Colonic mucosa (tissue), 4 donors: Measurements from ENCODE around the gene CEP170B. TPM values are rescaled to one million over a fixed set of nuclear protein-coding genes. Genes with fewer than 3 reads are reported as not detected.

Experiments
- DNase-seq: peaks from one replicate; pipeline ENCODE4 v3.0.0-alpha.2; 2020
- H3K27ac ChIP-seq: fragments of 200-600 bp; one replicate; pipeline ENCODE4 v1.8.0; 2021
- H3K27me3 ChIP-seq: fragments of 200-600 bp; one replicate; pipeline ENCODE4 v1.8.0; 2021
- H3K36me3 ChIP-seq: fragments of 200-600 bp; one replicate; pipeline ENCODE4 v1.8.0; 2021
- H3K4me1 ChIP-seq: fragments of 200-600 bp; one replicate; pipeline ENCODE4 v1.8.0; 2021; ENCODE audit warnings: mild to moderate bottlenecking
- H3K4me3 ChIP-seq: fragments of 200-600 bp; one replicate; pipeline ENCODE4 v1.8.0; 2021
- H3K9ac ChIP-seq, 2 donors: one replicate each; pipeline ENCODE4 v1.7.0; 2013; ENCODE audit warnings: control low read depth in 2 of 2, low read depth in 2 of 2, low read length in 2 of 2
- H3K9me3 ChIP-seq: fragments of 200-600 bp; one replicate; pipeline ENCODE4 v1.8.0; 2021
- CTCF ChIP-seq: fragments of 200-600 bp; IDR thresholded peaks from one replicate; pipeline ENCODE4 v1.8.0; 2022; ENCODE audit warnings: antibody characterized with exemption, mild to moderate bottlenecking
- intact Hi-C: fragments of 100-400 bp; cut with DNase I; formaldehyde crosslinking; loops from one replicate; pipeline ENCODE4 v1.14.1; 2022
- total RNA-seq, 2 donors: library from RNA; stranded (reverse); fragmentation: NEBNext Ultra II Directional in 1 of 2; extraction: Animal tissue kit (Norgen Biotek cat#: 25700) in 1 of 2; gene quantifications; one replicate each; pipeline ENCODE4 v1.2.1, GENCODE V29; 2021
- donor health status: healthy.
- donor health status: DM: no; HTN: no; CAD: no.
- donor health status: DM: no; HTN: no; CAD: no.

CEP170B gene
- total RNA-seq, 2 donors from 2014 or later: 57.2 to 110 TPM

GRCh38 chr14:104874571-104875411 is 9.7 kb downstream of the CEP170B start:
- DNase-seq: no peak
- H3K4me1 ChIP-seq: no peaks in the 10 kb centered on the region
- no peak overlapping the region for H3K9ac ChIP-seq
- H3K27me3 ChIP-seq: no peaks in the 10 kb centered on the region
- H3K4me3 ChIP-seq: no peak overlapping the region
- no peak overlapping the region for H3K27ac ChIP-seq
- no peak for TF ChIP-seq CTCF
- intact Hi-C loops: no loop called here
- H3K9me3 ChIP-seq: no peaks in the 10 kb centered on the region
- H3K36me3 ChIP-seq: peaks cover 6% of the 10 kb centered on the region

GRCh38 chr14:104875412-104875751 is 10.3 kb downstream of the CEP170B start:
- intact Hi-C loops: no loop called here
- no peaks in the 10 kb centered on the region for H3K27me3 ChIP-seq
- DNase-seq: no peak
- H3K27ac ChIP-seq: no peak overlapping the region
- no peak overlapping the region for H3K9ac ChIP-seq
- TF ChIP-seq CTCF: no peak
- H3K4me3 ChIP-seq: no peak overlapping the region
- peaks cover 6% of the 10 kb centered on the region for H3K36me3 ChIP-seq
- H3K4me1 ChIP-seq: no peaks in the 10 kb centered on the region
- no peaks in the 10 kb centered on the region for H3K9me3 ChIP-seq

GRCh38 chr14:104875811-104876210 is 10.7 kb downstream of the CEP170B start:
- TF ChIP-seq CTCF: no peak
- no peak overlapping the region for H3K4me3 ChIP-seq
- H3K9ac ChIP-seq: no peak overlapping the region
- H3K9me3 ChIP-seq: no peaks in the 10 kb centered on the region
- no peak overlapping the region for H3K27ac ChIP-seq
- intact Hi-C loops: no loop called here
- no peaks in the 10 kb centered on the region for H3K27me3 ChIP-seq
- H3K4me1 ChIP-seq: no peaks in the 10 kb centered on the region
- no peak for DNase-seq
- peaks cover 6% of the 10 kb centered on the region for H3K36me3 ChIP-seq

- intact Hi-C loops: no loop called here
- Histone ChIP-seq H3K4me1 (no peaks in the 10 kb centered on the region), H3K4me3 (no peak overlapping the region), H3K9me3 (no peaks in the 10 kb centered on the region), H3K9ac (no peak overlapping the region), H3K36me3 (peaks cover 6% of the 10 kb centered on the region), H3K27ac (no peak overlapping the region), H3K27me3 (no peaks in the 10 kb centered on the region)
- no peak for TF ChIP-seq CTCF
- DNase-seq: peak; percentile 59
Measured at GRCh38 chr14:104876251-104876699, 11.2 kb downstream of the CEP170B start.

- intact Hi-C loops: no loop called here
- Histone ChIP-seq H3K27me3 (no peaks in the 10 kb centered on the region), H3K36me3 (peaks cover 6% of the 10 kb centered on the region), H3K4me3 (no peak overlapping the region), H3K27ac (no peak overlapping the region), H3K4me1 (no peaks in the 10 kb centered on the region), H3K9ac (no peak overlapping the region), H3K9me3 (no peaks in the 10 kb centered on the region)
- no peak for TF ChIP-seq CTCF
- no peak for DNase-seq
Measured at GRCh38 chr14:104877066-104877805, 12.2 kb downstream of the CEP170B start.
